ENCODE data around the gene POLE4. TPM values are rescaled to one million over a fixed set of nuclear protein-coding genes. Genes with fewer than 3 reads are reported as not detected.

Gene POLE4
- total RNA-seq, 1 experiment from 2014 or later: 25.6 TPM

- ChIA-PET CTCF (no interaction called here), POLR2A (no interaction called here), RAD21 (ENCODE audit: low non-redundant PET in 1 of 2, low total read pairs in 2 of 2, uncharacterized antibody in 2 of 2, unreplicated experiment in 2 of 2) (no interaction called here)
- no peak overlapping the region for H3K9ac ChIP-seq (ENCODE audit: low read length)
- no peak overlapping the region for H3K4me2 ChIP-seq (ENCODE audit: low read length)
- no peaks in the 10 kb centered on the region for H4K20me1 ChIP-seq (ENCODE audit: insufficient read depth)
- TF ChIP-seq ZFX (IDR thresholded peaks at IDR 0.05) (no peak), FOSL1 (IDR thresholded peaks at IDR 0.05; ENCODE audit: low read depth) (no peak), CEBPB (IDR thresholded peaks at IDR 0.05; ENCODE audit: low read depth) (no peak), RAD21 (IDR thresholded peaks at IDR 0.05; ENCODE audit: low read depth) (no peak), JUND (IDR thresholded peaks at IDR 0.05) (no peak), SRF (IDR thresholded peaks at IDR 0.05; ENCODE audit: low read depth) (no peak), MAX (IDR thresholded peaks at IDR 0.05) (no peak), SIN3A (IDR thresholded peaks at IDR 0.05; ENCODE audit: low read depth) (no peak), ELF1 (IDR thresholded peaks at IDR 0.05; ENCODE audit: borderline replicate concordance, low read depth) (no peak), EZH2 (IDR thresholded peaks at IDR 0.05) (no peak), ZNF274 (IDR thresholded peaks at IDR 0.05; ENCODE audit: low read depth, low read length) (no peak), REST (IDR thresholded peaks at IDR 0.05; ENCODE audit: low read depth) (no peak), POLR2AphosphoS5 (IDR thresholded peaks at IDR 0.05; ENCODE audit: low read depth, low read length) (no peak)
- TF ChIP-seq, protein P1, sequence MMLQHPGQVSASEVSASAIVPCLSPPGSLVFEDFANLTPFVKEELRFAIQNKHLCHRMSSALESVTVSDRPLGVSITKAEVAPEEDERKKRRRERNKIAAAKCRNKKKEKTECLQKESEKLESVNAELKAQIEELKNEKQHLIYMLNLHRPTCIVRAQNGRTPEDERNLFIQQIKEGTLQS (IDR thresholded peaks at IDR 0.05): no peak
- no peaks in the 10 kb centered on the region for H3K9me3 ChIP-seq (ENCODE audit: control insufficient read depth in 1 of 2, insufficient read depth in 1 of 2, low read depth in 1 of 2, low read length in 2 of 2)
- no TSS peak for BruUV-seq (replicated peaks)
- H2AFZ ChIP-seq (ENCODE audit: low read depth, low read length, poor library complexity, severe bottlenecking): no peak overlapping the region
- no peaks in the 10 kb centered on the region for H3K36me3 ChIP-seq (ENCODE audit: control insufficient read depth in 1 of 2, insufficient read depth in 2 of 2, low read length in 2 of 2)
- intact Hi-C loops (cut with micrococcal nuclease): loop anchor here (10.0 kb wide), 1 partner anchor 154 kb away; no protein-coding TSS in a partner anchor
- H3K4me1 ChIP-seq (ENCODE audit: control insufficient read depth in 1 of 2, insufficient read depth in 2 of 2, low read length in 2 of 2): no peaks in the 10 kb centered on the region
- DNase-seq (ENCODE audit: low read depth, low spot score) (no peak), ATAC-seq (no peak)
- no peak overlapping the region for H3K27ac ChIP-seq (ENCODE audit: low read depth, low read length)
- no peaks in the 10 kb centered on the region for H3K27me3 ChIP-seq (ENCODE audit: insufficient read depth, low read length)
- H3K9me2 ChIP-seq (ENCODE audit: insufficient read depth): no peaks in the 10 kb centered on the region
- no peak overlapping the region for H3K4me3 ChIP-seq (replicated peaks in 1 of 2; ENCODE audit: low read depth in 1 of 2, low read length in 2 of 2)
- no peaks in the 10 kb centered on the region for H3K79me2 ChIP-seq (ENCODE audit: insufficient read depth, low read length)
Observed at GRCh38 chr2:74911061-74911460, 47.4 kb upstream of the POLE4 start.
